ENCODE measurements around the gene SPATA6. TPM values are rescaled to one million over a fixed set of nuclear protein-coding genes. Genes with fewer than 3 reads are reported as not detected.

SPATA6 gene
- total RNA-seq, 1 experiment from 2014 or later: 0.30 TPM

- H3K9ac ChIP-seq (ENCODE audit: low read length): no peak overlapping the region
- no peaks in the 10 kb centered on the region for H3K9me2 ChIP-seq (replicated peaks; ENCODE audit: insufficient read depth, low read length)
- H3K4me3 ChIP-seq (ENCODE audit: low read length): no peak overlapping the region
- H4K20me1 ChIP-seq (ENCODE audit: insufficient read depth, low read depth, low read length): no peaks in the 10 kb centered on the region
- no peak overlapping the region for H2AFZ ChIP-seq (ENCODE audit: low read length)
- no peak overlapping the region for H3K4me2 ChIP-seq (ENCODE audit: low read depth, low read length, poor library complexity, severe bottlenecking)
- no peaks in the 10 kb centered on the region for H3K27me3 ChIP-seq (ENCODE audit: low read length)
- no peak overlapping the region for H3K27ac ChIP-seq (ENCODE audit: low read length)
- H3K4me1 ChIP-seq (ENCODE audit: low read length): peaks cover under 1% of the 10 kb centered on the region
- no peaks in the 10 kb centered on the region for H3K36me3 ChIP-seq (ENCODE audit: insufficient read depth, low read length)
- DNase-seq: no peak
- H3K9me3 ChIP-seq (ENCODE audit: low read length): no peaks in the 10 kb centered on the region
- no peaks in the 10 kb centered on the region for H3K79me2 ChIP-seq (ENCODE audit: low read length)
Observed at GRCh38 chr1:48251821-48252220, 220.2 kb downstream of the SPATA6 start.

GRCh38 chr1:48251323-48251722, 220.7 kb downstream of the SPATA6 start:
- H3K9me3 ChIP-seq (ENCODE audit: low read length): no peaks in the 10 kb centered on the region
- H3K27ac ChIP-seq (ENCODE audit: low read length): no peak overlapping the region
- no peak overlapping the region for H2AFZ ChIP-seq (ENCODE audit: low read length)
- no peak for DNase-seq
- H3K9ac ChIP-seq (ENCODE audit: low read length): no peak overlapping the region
- H4K20me1 ChIP-seq (ENCODE audit: insufficient read depth, low read depth, low read length): no peaks in the 10 kb centered on the region
- H3K27me3 ChIP-seq (ENCODE audit: low read length): no peaks in the 10 kb centered on the region
- no peaks in the 10 kb centered on the region for H3K9me2 ChIP-seq (replicated peaks; ENCODE audit: insufficient read depth, low read length)
- peaks cover 5% of the 10 kb centered on the region for H3K4me1 ChIP-seq (ENCODE audit: low read length)
- no peak overlapping the region for H3K4me3 ChIP-seq (ENCODE audit: low read length)
- H3K36me3 ChIP-seq (ENCODE audit: insufficient read depth, low read length): no peaks in the 10 kb centered on the region
- H3K79me2 ChIP-seq (ENCODE audit: low read length): no peaks in the 10 kb centered on the region
- H3K4me2 ChIP-seq (ENCODE audit: low read depth, low read length, poor library complexity, severe bottlenecking): no peak overlapping the region

GRCh38 chr1:48250572-48250971, 221.4 kb downstream of the SPATA6 start:
- Histone ChIP-seq H2AFZ (ENCODE audit: low read length) (no peak overlapping the region), H3K79me2 (ENCODE audit: low read length) (no peaks in the 10 kb centered on the region), H3K27ac (ENCODE audit: low read length) (no peak overlapping the region), H3K9ac (ENCODE audit: low read length) (no peak overlapping the region), H3K36me3 (ENCODE audit: insufficient read depth, low read length) (no peaks in the 10 kb centered on the region), H3K9me2 (replicated peaks; ENCODE audit: insufficient read depth, low read length) (no peaks in the 10 kb centered on the region), H3K4me2 (ENCODE audit: low read depth, low read length, poor library complexity, severe bottlenecking) (no peak overlapping the region), H4K20me1 (ENCODE audit: insufficient read depth, low read depth, low read length) (no peaks in the 10 kb centered on the region), H3K4me1 (ENCODE audit: low read length) (peaks cover 5% of the 10 kb centered on the region), H3K4me3 (ENCODE audit: low read length) (no peak overlapping the region), H3K27me3 (ENCODE audit: low read length) (no peaks in the 10 kb centered on the region), H3K9me3 (ENCODE audit: low read length) (no peaks in the 10 kb centered on the region)
- DNase-seq: no peak

DNA sequence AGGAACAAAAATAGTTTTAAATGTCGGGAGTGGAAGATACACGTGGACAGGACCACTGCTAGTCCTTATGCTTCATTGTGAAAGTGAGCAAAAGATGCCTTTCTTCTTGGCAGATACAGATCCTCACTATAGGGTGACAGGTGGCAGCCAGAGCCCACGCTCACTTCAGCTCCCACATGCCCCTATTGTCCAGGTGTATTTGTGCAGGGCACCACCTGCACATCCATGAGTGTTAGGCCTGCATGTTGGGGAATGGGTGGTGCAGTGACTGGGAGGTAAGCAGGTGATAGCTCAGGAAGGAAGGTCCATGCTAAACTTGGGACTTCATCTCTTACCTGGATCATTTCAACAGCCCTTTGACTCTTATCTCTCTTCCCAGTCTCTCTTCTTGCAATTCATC, 222.1 kb downstream of the SPATA6 start:
- Histone ChIP-seq H4K20me1 (ENCODE audit: insufficient read depth, low read depth, low read length) (no peaks in the 10 kb centered on the region), H3K9me2 (replicated peaks; ENCODE audit: insufficient read depth, low read length) (no peaks in the 10 kb centered on the region), H3K4me2 (ENCODE audit: low read depth, low read length, poor library complexity, severe bottlenecking) (no peak overlapping the region), H2AFZ (ENCODE audit: low read length) (no peak overlapping the region), H3K9me3 (ENCODE audit: low read length) (no peaks in the 10 kb centered on the region), H3K27me3 (ENCODE audit: low read length) (no peaks in the 10 kb centered on the region), H3K79me2 (ENCODE audit: low read length) (no peaks in the 10 kb centered on the region), H3K4me1 (ENCODE audit: low read length) (peaks cover 5% of the 10 kb centered on the region), H3K36me3 (ENCODE audit: insufficient read depth, low read length) (no peaks in the 10 kb centered on the region), H3K27ac (ENCODE audit: low read length) (no peak overlapping the region), H3K4me3 (ENCODE audit: low read length) (no peak overlapping the region), H3K9ac (ENCODE audit: low read length) (no peak overlapping the region)
- no peak for DNase-seq

GRCh38 chr1:48248356-48248755, 223.6 kb downstream of the SPATA6 start:
- H3K9me3 ChIP-seq (ENCODE audit: low read length): no peaks in the 10 kb centered on the region
- no peak overlapping the region for H3K4me3 ChIP-seq (ENCODE audit: low read length)
- no peaks in the 10 kb centered on the region for H3K36me3 ChIP-seq (ENCODE audit: insufficient read depth, low read length)
- no peaks in the 10 kb centered on the region for H3K27me3 ChIP-seq (ENCODE audit: low read length)
- H3K79me2 ChIP-seq (ENCODE audit: low read length): no peaks in the 10 kb centered on the region
- no peaks in the 10 kb centered on the region for H4K20me1 ChIP-seq (ENCODE audit: insufficient read depth, low read depth, low read length)
- H2AFZ ChIP-seq (ENCODE audit: low read length): no peak overlapping the region
- no peaks in the 10 kb centered on the region for H3K9me2 ChIP-seq (replicated peaks; ENCODE audit: insufficient read depth, low read length)
- H3K4me2 ChIP-seq (ENCODE audit: low read depth, low read length, poor library complexity, severe bottlenecking): no peak overlapping the region
- no peak overlapping the region for H3K27ac ChIP-seq (ENCODE audit: low read length)
- no peak for DNase-seq
- peaks cover 5% of the 10 kb centered on the region for H3K4me1 ChIP-seq (ENCODE audit: low read length)
- no peak overlapping the region for H3K9ac ChIP-seq (ENCODE audit: low read length)

- H3K27ac ChIP-seq (ENCODE audit: low read length): no peak overlapping the region
- no peak overlapping the region for H2AFZ ChIP-seq (ENCODE audit: low read length)
- H3K36me3 ChIP-seq (ENCODE audit: insufficient read depth, low read length): no peaks in the 10 kb centered on the region
- H3K9me3 ChIP-seq (ENCODE audit: low read length): no peaks in the 10 kb centered on the region
- no peaks in the 10 kb centered on the region for H3K27me3 ChIP-seq (ENCODE audit: low read length)
- H4K20me1 ChIP-seq (ENCODE audit: insufficient read depth, low read depth, low read length): no peaks in the 10 kb centered on the region
- no peak overlapping the region for H3K4me3 ChIP-seq (ENCODE audit: low read length)
- H3K9ac ChIP-seq (ENCODE audit: low read length): no peak overlapping the region
- H3K4me1 ChIP-seq (ENCODE audit: low read length): peaks cover 5% of the 10 kb centered on the region
- DNase-seq: no peak
- no peak overlapping the region for H3K4me2 ChIP-seq (ENCODE audit: low read depth, low read length, poor library complexity, severe bottlenecking)
- H3K9me2 ChIP-seq (replicated peaks; ENCODE audit: insufficient read depth, low read length): no peaks in the 10 kb centered on the region
- H3K79me2 ChIP-seq (ENCODE audit: low read length): no peaks in the 10 kb centered on the region
Observed at GRCh38 chr1:48246727-48247126, 225.3 kb downstream of the SPATA6 start.

Small RNA genes lying within 50 kb of the gene (small RNA-seq; reads per million reads assigned to genes)
- gene RNU4-61P (not detected), gene RNU6-723P (not detected)

Other genes starting within 250 kb of the SPATA6 start
- not detected in 2 replicates for gene SLC5A9, start 249.5 kb downstream of the SPATA6 start, total RNA-seq (2014; rRNA removed; shearing (Covaris generic); ENCODE audit: low replicate concordance)